OCI-LY3 (cell line): ENCODE results near the gene KCNK6.

Source experiments
- H2AFZ ChIP-seq: fragments of 200-600, 300-600 bp; shearing (Covaris generic); 2 replicates; pipeline ENCODE4 v1.6.0; 2014; ENCODE audit warnings: antibody characterized with exemption, low read depth, low read length
- H3K27ac ChIP-seq: fragments of 200-600, 300-600 bp; sonication (generic); 2 replicates; pipeline ENCODE4 v1.5.1; 2014; ENCODE audit warnings: mild to moderate bottlenecking, low read length, moderate library complexity, mixed read lengths
- H3K27me3 ChIP-seq: fragments of 200-600, 300-600 bp; sonication (generic); 2 replicates; pipeline ENCODE4 v1.6.1; 2014; ENCODE audit warnings: low read depth, low read length, mixed read lengths
- H3K36me3 ChIP-seq: fragments of 200-600, 300-600 bp; sonication (generic); replicated peaks from 2 replicates; pipeline ENCODE3; 2014; ENCODE audit warnings: low read depth, low read length, mixed read lengths
- H3K4me1 ChIP-seq: fragments of 300-600, 200-600 bp; sonication (generic); 2 replicates; pipeline ENCODE4 v1.6.1; 2014; ENCODE audit warnings: low read length, mixed read lengths
- H3K4me2 ChIP-seq: fragments of 200-600, 300-600 bp; sonication (generic); 2 replicates; pipeline ENCODE4 v1.6.1; 2014; ENCODE audit warnings: low read length, mixed read lengths
- H3K4me3 ChIP-seq: fragments of 300-600, 200-600 bp; sonication (generic); 2 replicates; pipeline ENCODE4 v1.5.1; 2014; ENCODE audit warnings: antibody characterized with exemption, mild to moderate bottlenecking, low read length, moderate library complexity
- H3K79me2 ChIP-seq: fragments of 300-600, 200-600 bp; shearing (Covaris generic); 2 replicates; pipeline ENCODE4 v1.6.1; 2014; ENCODE audit warnings: mild to moderate bottlenecking, low read length, mixed read lengths
- H3K9ac ChIP-seq: fragments of 300-600, 200-600 bp; shearing (Covaris generic); 2 replicates; pipeline ENCODE4 v1.6.0; 2014; ENCODE audit warnings: mild to moderate bottlenecking, low read length, moderate library complexity
- H3K9me3 ChIP-seq: fragments of 200-600, 300-600 bp; shearing (Covaris generic); 2 replicates; pipeline ENCODE4 v1.6.1; 2014; ENCODE audit warnings: low read length, mixed read lengths; ENCODE audit not compliant: insufficient read depth
- H4K20me1 ChIP-seq: fragments of 200-600, 300-600 bp; sonication (generic); 2 replicates; pipeline ENCODE4 v1.6.1; 2016; ENCODE audit warnings: low read length, mixed read lengths; ENCODE audit not compliant: insufficient read depth
- CTCF ChIP-seq: fragments of 200-600, 300-600 bp; sonication (generic); IDR thresholded peaks from 2 replicates; pipeline ENCODE4 v1.5.1; 2014; ENCODE audit warnings: antibody characterized with exemption, low read length, low read depth
- EZH2phosphoT487 ChIP-seq: fragments of 200-600 bp; shearing (Covaris generic); IDR thresholded peaks from 2 replicates; pipeline ENCODE4 v1.6.1; 2018; ENCODE audit warnings: antibody characterized with exemption, mixed run types, low read depth

KCNK6 gene

GRCh38 chr19:38276942-38277517 lies 42.6 kb upstream of the KCNK6 start:
- no peaks in the 10 kb centered on the region for H3K36me3 ChIP-seq
- H3K4me2 ChIP-seq: no peak overlapping the region
- H4K20me1 ChIP-seq: peaks cover 11% of the 10 kb centered on the region; the same call in 1 of the 2 replicates
- no peak overlapping the region for H2AFZ ChIP-seq
- no peak overlapping the region for H3K27ac ChIP-seq
- no peaks in the 10 kb centered on the region for H3K79me2 ChIP-seq
- no peaks in the 10 kb centered on the region for H3K4me1 ChIP-seq
- H3K9me3 ChIP-seq: no peaks in the 10 kb centered on the region
- no peak overlapping the region for H3K4me3 ChIP-seq
- H3K9ac ChIP-seq: no peak overlapping the region
- no peak for TF ChIP-seq EZH2phosphoT487
- no peak for TF ChIP-seq CTCF
- H3K27me3 ChIP-seq: no peaks in the 10 kb centered on the region

- H3K4me2 ChIP-seq: no peak overlapping the region
- TF ChIP-seq EZH2phosphoT487: no peak
- no peak for TF ChIP-seq CTCF
- no peaks in the 10 kb centered on the region for H3K36me3 ChIP-seq
- H3K4me3 ChIP-seq: no peak overlapping the region
- H3K27ac ChIP-seq: no peak overlapping the region
- no peak overlapping the region for H2AFZ ChIP-seq
- H3K9me3 ChIP-seq: no peaks in the 10 kb centered on the region
- H3K9ac ChIP-seq: no peak overlapping the region
- H3K4me1 ChIP-seq: no peaks in the 10 kb centered on the region
- H3K27me3 ChIP-seq: no peaks in the 10 kb centered on the region
- 0 out of 2 replicates have a peak, but pooled peaks cover 11% of the 10 kb centered on the region for H4K20me1 ChIP-seq
- no peaks in the 10 kb centered on the region for H3K79me2 ChIP-seq
These were observed 42.1 kb upstream of the KCNK6 start for GRCh38 chr19:38277549-38277948.

- Histone ChIP-seq H2AFZ (no peak overlapping the region), H3K4me2 (no peak overlapping the region), H3K9me3 (no peaks in the 10 kb centered on the region), H3K27me3 (no peaks in the 10 kb centered on the region), H3K79me2 (no peaks in the 10 kb centered on the region), H3K4me1 (no peaks in the 10 kb centered on the region), H3K36me3 (no peaks in the 10 kb centered on the region), H3K4me3 (no peak overlapping the region), H4K20me1 (0 out of 2 replicates have a peak, but pooled peaks cover 11% of the 10 kb centered on the region), H3K27ac (no peak overlapping the region), H3K9ac (no peak overlapping the region)
- TF ChIP-seq EZH2phosphoT487: no peak
- no peak for TF ChIP-seq CTCF
These were observed 41.5 kb upstream of the KCNK6 start for GRCh38 chr19:38277969-38278680.

- H3K79me2 ChIP-seq: no peaks in the 10 kb centered on the region
- TF ChIP-seq CTCF (no peak), EZH2phosphoT487 (no peak)
These were observed 40.9 kb upstream of the KCNK6 start for GRCh38 chr19:38278751-38279150.

More at GRCh38 chr19:38278751-38279150, 40.9 kb upstream of the KCNK6 start:
- Histone ChIP-seq H3K4me2 (no peak overlapping the region), H3K9me3 (no peaks in the 10 kb centered on the region), H4K20me1 (0 out of 2 replicates have a peak, but pooled peaks cover 6% of the 10 kb centered on the region), H3K36me3 (no peaks in the 10 kb centered on the region), H2AFZ (no peak overlapping the region), H3K27me3 (no peaks in the 10 kb centered on the region), H3K4me3 (no peak overlapping the region), H3K4me1 (no peaks in the 10 kb centered on the region), H3K9ac (no peak overlapping the region), H3K27ac (no peak overlapping the region)
